ENCODE results near the gene CLEC2B.

CLEC2B gene

GRCh38 chr12:9868311-9868801 lies 798 bp downstream of the CLEC2B start:
- DNase-seq: peak; percentile 37 to 53

GRCh38 chr12:9867531-9867930 lies 1.6 kb downstream of the CLEC2B start:
- peak; percentile 4 to 37 for DNase-seq

- DNase-seq: no peak
These were observed 2.3 kb downstream of the CLEC2B start for GRCh38 chr12:9866860-9867269.

GRCh38 chr12:9864913-9865675 lies 4.1 kb downstream of the CLEC2B start:
- no peak for DNase-seq

- DNase-seq: no peak
These were observed 11.0 kb downstream of the CLEC2B start for GRCh38 chr12:9858135-9858534.

- peak; percentile 45 to 55 for DNase-seq
These were observed 12.3 kb downstream of the CLEC2B start for GRCh38 chr12:9856894-9857293.

- peak; percentile 48 to 82 for DNase-seq
These were observed 13.0 kb downstream of the CLEC2B start for GRCh38 chr12:9856151-9856550.

GRCh38 chr12:9851927-9852326 lies 17.2 kb downstream of the CLEC2B start:
- DNase-seq: no peak

DNA sequence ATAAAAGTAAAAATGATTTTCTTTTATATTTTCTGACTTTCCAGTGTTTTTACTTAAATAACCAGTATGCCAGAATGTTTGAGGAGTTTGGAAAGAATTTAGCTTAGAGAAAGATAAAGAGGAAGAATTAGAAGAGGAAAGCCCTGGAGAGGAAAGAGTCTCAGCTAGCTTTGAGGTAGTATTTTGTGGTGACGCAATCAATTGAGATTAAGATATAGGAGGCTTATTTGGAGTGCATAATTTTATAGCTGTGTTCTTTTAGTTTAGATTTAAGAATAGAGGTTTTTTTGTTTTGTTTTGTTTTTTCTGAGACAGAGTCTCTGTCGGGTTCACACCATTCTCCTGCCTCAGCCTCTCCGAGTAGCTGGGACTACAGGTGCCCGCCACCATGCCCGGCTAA lies 18.1 kb downstream of the CLEC2B start:
- peak in 1 of 2 donors; percentile 27 for DNase-seq

- no peak for DNase-seq
These were observed 20.3 kb downstream of the CLEC2B start for GRCh38 chr12:9848899-9849298.

GRCh38 chr12:9843407-9843806 lies 25.7 kb downstream of the CLEC2B start:
- DNase-seq: no peak

DNA sequence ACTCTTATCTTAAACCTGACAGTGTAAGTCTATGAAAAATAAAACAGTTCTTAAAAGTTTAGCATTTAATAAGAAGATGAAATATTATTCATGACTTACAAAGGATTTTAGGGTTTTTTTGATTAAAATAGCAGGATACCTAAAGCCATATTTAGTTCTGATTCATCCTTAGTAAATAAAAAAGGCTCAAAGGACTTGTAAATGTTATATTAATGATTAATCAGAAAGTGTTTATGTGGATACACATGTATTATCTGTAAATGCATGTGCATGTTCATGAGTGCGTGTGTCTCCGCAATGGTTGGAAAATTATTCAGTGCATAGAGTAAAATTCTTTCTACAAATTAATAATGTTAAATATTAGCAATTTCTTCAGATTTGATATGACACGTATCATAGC lies 37.4 kb downstream of the CLEC2B start:
- no peak for DNase-seq

- no peak for DNase-seq
These were observed 39.2 kb downstream of the CLEC2B start for GRCh38 chr12:9829982-9830381.

GRCh38 chr12:9829483-9829882 lies 39.7 kb downstream of the CLEC2B start:
- no peak for DNase-seq

- DNase-seq: no peak
These were observed 41.8 kb downstream of the CLEC2B start, which contains the start of gene KLRF1 for GRCh38 chr12:9827209-9827888. TSS of gene KLRF1 (plus strand) at chr12:9827481. CDS start at chr12:9827545, 64 bp downstream.

- DNase-seq: no peak
These were observed 48.7 kb downstream of the CLEC2B start for GRCh38 chr12:9820281-9820930.

DNA sequence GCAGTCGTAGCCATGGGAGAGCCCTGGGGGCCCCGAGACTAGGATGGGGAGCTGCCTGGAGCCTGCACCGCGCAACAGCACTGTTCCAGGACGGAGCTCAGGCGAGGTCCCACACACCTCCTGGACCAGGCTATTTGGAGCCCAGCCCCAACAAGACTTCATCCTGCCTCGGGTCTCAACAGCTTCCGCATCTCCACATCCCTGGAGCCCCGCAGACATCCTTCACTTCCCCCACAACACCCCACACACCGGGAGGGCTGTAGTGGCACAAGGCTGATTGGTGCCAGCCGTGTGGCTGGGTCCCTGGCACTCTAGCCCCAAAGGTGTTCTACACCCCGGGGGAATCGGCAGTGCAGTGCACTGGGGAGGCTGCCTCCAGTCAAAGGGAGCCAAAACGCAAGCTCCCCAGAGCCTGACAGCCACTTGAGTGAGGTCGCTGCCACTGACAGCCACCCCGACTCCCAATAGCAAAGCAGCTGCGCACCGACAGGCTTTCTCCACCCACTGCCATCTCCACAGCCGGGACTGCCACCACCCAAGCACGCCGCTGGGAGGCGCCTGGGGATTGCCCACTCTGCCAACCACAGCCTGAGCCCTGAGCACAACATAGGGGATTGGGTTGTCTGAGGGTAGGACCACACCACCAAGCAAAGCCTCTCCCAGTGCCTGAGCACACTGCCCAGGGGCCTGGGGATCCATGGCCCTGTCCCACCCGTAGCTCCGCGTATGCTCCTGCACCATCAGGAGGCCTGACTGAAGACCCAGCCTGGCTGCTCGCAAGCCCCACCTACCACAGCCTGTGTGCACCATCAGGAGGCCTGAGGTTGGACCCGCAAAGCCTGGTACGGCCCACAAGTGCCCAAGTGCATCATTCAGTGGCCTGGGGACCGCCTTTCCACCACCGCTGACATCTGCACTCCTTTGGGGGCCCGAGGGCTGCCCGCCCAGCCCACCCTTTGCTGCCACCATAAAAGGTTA lies 55.0 kb downstream of the CLEC2B start:
- DNase-seq: peak; percentile 83 to 86

- DNase-seq: no peak
These were observed 57.5 kb downstream of the CLEC2B start for GRCh38 chr12:9811621-9812020.

DNA sequence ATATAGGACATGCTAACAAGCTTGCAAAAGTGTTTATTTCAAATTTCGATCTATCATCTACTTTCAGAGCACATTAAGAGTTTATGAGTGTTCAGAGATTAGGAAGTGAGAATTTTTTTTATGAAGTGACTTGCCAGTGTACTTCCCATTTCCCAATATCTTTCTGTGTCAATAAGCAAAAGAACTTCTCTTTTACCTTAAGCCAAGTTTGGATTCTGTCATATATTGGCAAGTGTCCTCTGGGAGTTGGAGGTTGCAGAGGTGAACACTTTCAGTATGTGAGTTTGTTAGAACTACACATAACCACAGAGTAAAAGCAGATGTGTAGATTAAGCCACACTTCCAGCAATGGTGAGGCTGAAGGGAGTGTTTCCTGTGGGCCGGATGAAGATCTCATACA lies 58.5 kb downstream of the CLEC2B start:
- peak; percentile 50 to 88 for DNase-seq

DNA sequence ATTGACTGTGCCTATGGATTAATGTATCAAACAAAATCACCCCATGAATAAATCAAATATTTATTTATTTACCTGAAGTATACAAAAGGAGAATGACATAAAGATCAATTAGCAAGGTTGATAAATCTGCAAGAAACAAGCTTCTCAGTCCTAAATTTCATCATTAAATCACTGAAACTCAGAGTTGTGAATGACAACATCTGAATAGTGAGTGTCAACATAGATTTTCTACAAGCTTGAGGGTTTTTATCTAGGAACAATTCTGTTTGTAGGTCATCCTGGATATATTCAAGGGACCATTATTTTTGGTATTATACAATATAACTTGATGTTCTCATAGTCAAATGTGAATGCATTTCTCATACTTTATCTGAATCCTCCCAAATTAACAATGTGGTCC lies 59.3 kb downstream of the CLEC2B start:
- peak in 1 of 2 donors; percentile 61 for DNase-seq

- no peak for DNase-seq
These were observed 59.8 kb downstream of the CLEC2B start for GRCh38 chr12:9809338-9809737.

- DNase-seq: peak; percentile 50 to 68
These were observed 60.6 kb downstream of the CLEC2B start for GRCh38 chr12:9808504-9808903.

Measured in inflammatory macrophage (primary cell).